ENCODE measurements around the gene KATNAL1. TPM values are rescaled to one million over a fixed set of nuclear protein-coding genes. Genes with fewer than 3 reads are reported as not detected.

Gene KATNAL1
- 10 to 100 TPM; 31.4 to 45.9 TPM for total RNA-seq
- 10 to 100 TPM; 17.4 to 22.1 TPM for polyA plus RNA-seq (ENCODE audit: insufficient read length in 2 of 2)
- long read RNA-seq, donor 1 = 0 reads
- long read RNA-seq, donor 2 = 0 reads
- long read RNA-seq, donor 3, full-length matches to known transcripts = 2 of 2 reads
- long read RNA-seq, donor 3, partial matches to known transcripts = 0 of 2 reads
- long read RNA-seq, donor 3, other reads (novel, unspliced or antisense) = 0 of 2 reads
- long read RNA-seq, donor 4, full-length matches to known transcripts = 3 of 3 reads
- long read RNA-seq, donor 4, partial matches to known transcripts = 0 of 3 reads
- long read RNA-seq, donor 4, other reads (novel, unspliced or antisense) = 0 of 3 reads

- Histone ChIP-seq H3K36me3 (ENCODE audit: control insufficient read depth, insufficient read depth, low read length) (no peaks in the 10 kb centered on the region), H3K27ac (ENCODE audit: low read depth, low read length) (peak within 1 kb of the TSS; percentile 76), H3K27me3 (ENCODE audit: control insufficient read depth, insufficient read depth, low read length) (no peaks in the 10 kb centered on the region), H3K4me3 (ENCODE audit: low read depth, low read length) (peak within 1 kb of the TSS; percentile 90), H3K9me3 (ENCODE audit: control insufficient read depth, insufficient read depth, low read length) (no peaks in the 10 kb centered on the region), H3K4me1 (ENCODE audit: control insufficient read depth, insufficient read depth, low read length) (peaks cover 5% of the 10 kb centered on the region)
- DNase-seq (ENCODE audit: low read depth in 4 of 6, low spot score in 6 of 6) = peak; percentile 53 to 98 (median 88)
- under 1% methylated on average over 63 of the region's 71 CpGs for WGBS (ENCODE audit: insufficient coverage)
Observed at GRCh38 chr13:30307194-30307970, at the start of gene KATNAL1. KATNAL1 (minus strand) TSS chr13:30307551; CDS start chr13:30283777, 23,774 bp downstream.

- no peak for DNase-seq (ENCODE audit: low read depth in 4 of 6, low spot score in 6 of 6)
- peaks cover 10% of the 10 kb centered on the region for H3K9me3 ChIP-seq (ENCODE audit: control insufficient read depth, insufficient read depth, low read length)
- H3K4me1 ChIP-seq (ENCODE audit: control insufficient read depth, insufficient read depth, low read length) = peaks cover 12% of the 10 kb centered on the region
- 90% methylated on average over 6 of the region's 6 CpGs for WGBS (ENCODE audit: insufficient coverage)
- no peaks in the 10 kb centered on the region for H3K27me3 ChIP-seq (ENCODE audit: control insufficient read depth, insufficient read depth, low read length)
- no peak overlapping the region for H3K4me3 ChIP-seq (ENCODE audit: low read depth, low read length)
- H3K36me3 ChIP-seq (ENCODE audit: control insufficient read depth, insufficient read depth, low read length) = no peaks in the 10 kb centered on the region
- no peak overlapping the region for H3K27ac ChIP-seq (ENCODE audit: low read depth, low read length)
Observed at GRCh38 chr13:30355839-30356238, 48.5 kb upstream of the KATNAL1 start.

- Histone ChIP-seq H3K9me3 (ENCODE audit: control insufficient read depth, insufficient read depth, low read length) (peaks cover 10% of the 10 kb centered on the region), H3K27ac (ENCODE audit: low read depth, low read length) (no peak overlapping the region), H3K4me3 (ENCODE audit: low read depth, low read length) (no peak overlapping the region), H3K4me1 (ENCODE audit: control insufficient read depth, insufficient read depth, low read length) (peaks cover 12% of the 10 kb centered on the region), H3K36me3 (ENCODE audit: control insufficient read depth, insufficient read depth, low read length) (no peaks in the 10 kb centered on the region), H3K27me3 (ENCODE audit: control insufficient read depth, insufficient read depth, low read length) (no peaks in the 10 kb centered on the region)
- DNase-seq (ENCODE audit: low read depth in 4 of 6, low spot score in 6 of 6) = peak in 1 of 6 donors; percentile 37
- 40% methylated on average over 7 of the region's 7 CpGs for WGBS (ENCODE audit: insufficient coverage)
Observed at GRCh38 chr13:30355384-30355699, 48.0 kb upstream of the KATNAL1 start.

GRCh38 chr13:30354493-30355383, 47.4 kb upstream of the KATNAL1 start:
- DNase-seq (ENCODE audit: low read depth in 4 of 6, low spot score in 6 of 6) = peak in 1 of 6 donors; percentile 76
- no peak overlapping the region for H3K4me3 ChIP-seq (ENCODE audit: low read depth, low read length)
- WGBS (ENCODE audit: insufficient coverage) = 45% methylated on average over 12 of the region's 17 CpGs

GRCh38 chr13:30353471-30354215, 46.3 kb upstream of the KATNAL1 start:
- no peak overlapping the region for H3K4me3 ChIP-seq (ENCODE audit: low read depth, low read length)

More at GRCh38 chr13:30354493-30355383, 47.4 kb upstream of the KATNAL1 start:
- H3K9me3 ChIP-seq (ENCODE audit: control insufficient read depth, insufficient read depth, low read length) = peaks cover 10% of the 10 kb centered on the region
- no peak overlapping the region for H3K27ac ChIP-seq (ENCODE audit: low read depth, low read length)
- no peaks in the 10 kb centered on the region for H3K36me3 ChIP-seq (ENCODE audit: control insufficient read depth, insufficient read depth, low read length)
- H3K27me3 ChIP-seq (ENCODE audit: control insufficient read depth, insufficient read depth, low read length) = no peaks in the 10 kb centered on the region
- H3K4me1 ChIP-seq (ENCODE audit: control insufficient read depth, insufficient read depth, low read length) = peaks cover 12% of the 10 kb centered on the region

GRCh38 chr13:30353060-30353459, 45.7 kb upstream of the KATNAL1 start:
- DNase-seq (ENCODE audit: low read depth in 4 of 6, low spot score in 6 of 6) = no peak
- no peaks in the 10 kb centered on the region for H3K27me3 ChIP-seq (ENCODE audit: control insufficient read depth, insufficient read depth, low read length)
- 94% methylated on average over 2 of the region's 4 CpGs for WGBS (ENCODE audit: insufficient coverage)
- H3K4me3 ChIP-seq (ENCODE audit: low read depth, low read length) = no peak overlapping the region
- no peak overlapping the region for H3K27ac ChIP-seq (ENCODE audit: low read depth, low read length)
- peaks cover 12% of the 10 kb centered on the region for H3K4me1 ChIP-seq (ENCODE audit: control insufficient read depth, insufficient read depth, low read length)
- no peaks in the 10 kb centered on the region for H3K36me3 ChIP-seq (ENCODE audit: control insufficient read depth, insufficient read depth, low read length)
- H3K9me3 ChIP-seq (ENCODE audit: control insufficient read depth, insufficient read depth, low read length) = peaks cover 10% of the 10 kb centered on the region

More at GRCh38 chr13:30353471-30354215, 46.3 kb upstream of the KATNAL1 start:
- Histone ChIP-seq H3K36me3 (ENCODE audit: control insufficient read depth, insufficient read depth, low read length) (no peaks in the 10 kb centered on the region), H3K9me3 (ENCODE audit: control insufficient read depth, insufficient read depth, low read length) (peaks cover 10% of the 10 kb centered on the region), H3K27ac (ENCODE audit: low read depth, low read length) (no peak overlapping the region), H3K27me3 (ENCODE audit: control insufficient read depth, insufficient read depth, low read length) (no peaks in the 10 kb centered on the region), H3K4me1 (ENCODE audit: control insufficient read depth, insufficient read depth, low read length) (peaks cover 12% of the 10 kb centered on the region)
- DNase-seq (ENCODE audit: low read depth in 4 of 6, low spot score in 6 of 6) = no peak
- no CpG with 5 or more reads among the region's 4 CpGs for WGBS (ENCODE audit: insufficient coverage)

GRCh38 chr13:30352121-30352520, 44.8 kb upstream of the KATNAL1 start:
- H3K4me1 ChIP-seq (ENCODE audit: control insufficient read depth, insufficient read depth, low read length) = peaks cover 12% of the 10 kb centered on the region
- H3K9me3 ChIP-seq (ENCODE audit: control insufficient read depth, insufficient read depth, low read length) = peaks cover 10% of the 10 kb centered on the region
- no peak overlapping the region for H3K4me3 ChIP-seq (ENCODE audit: low read depth, low read length)
- DNase-seq (ENCODE audit: low read depth in 4 of 6, low spot score in 6 of 6) = no peak
- no peak overlapping the region for H3K27ac ChIP-seq (ENCODE audit: low read depth, low read length)
- 88% methylated on average over 2 of the region's 2 CpGs for WGBS (ENCODE audit: insufficient coverage)
- H3K27me3 ChIP-seq (ENCODE audit: control insufficient read depth, insufficient read depth, low read length) = no peaks in the 10 kb centered on the region
- H3K36me3 ChIP-seq (ENCODE audit: control insufficient read depth, insufficient read depth, low read length) = no peaks in the 10 kb centered on the region

- Histone ChIP-seq H3K4me1 (ENCODE audit: control insufficient read depth, insufficient read depth, low read length) (peaks cover 4% of the 10 kb centered on the region), H3K36me3 (ENCODE audit: control insufficient read depth, insufficient read depth, low read length) (no peaks in the 10 kb centered on the region), H3K27me3 (ENCODE audit: control insufficient read depth, insufficient read depth, low read length) (no peaks in the 10 kb centered on the region), H3K9me3 (ENCODE audit: control insufficient read depth, insufficient read depth, low read length) (no peaks in the 10 kb centered on the region), H3K4me3 (ENCODE audit: low read depth, low read length) (no peak overlapping the region), H3K27ac (ENCODE audit: low read depth, low read length) (no peak overlapping the region)
- DNase-seq (ENCODE audit: low read depth in 4 of 6, low spot score in 6 of 6) = no peak
- 71% methylated on average over 1 of the region's 4 CpGs for WGBS (ENCODE audit: insufficient coverage)
Observed at GRCh38 chr13:30346789-30347167, 39.4 kb upstream of the KATNAL1 start.
